ENCODE data around the gene SRD5A2.

Gene SRD5A2, protein sequence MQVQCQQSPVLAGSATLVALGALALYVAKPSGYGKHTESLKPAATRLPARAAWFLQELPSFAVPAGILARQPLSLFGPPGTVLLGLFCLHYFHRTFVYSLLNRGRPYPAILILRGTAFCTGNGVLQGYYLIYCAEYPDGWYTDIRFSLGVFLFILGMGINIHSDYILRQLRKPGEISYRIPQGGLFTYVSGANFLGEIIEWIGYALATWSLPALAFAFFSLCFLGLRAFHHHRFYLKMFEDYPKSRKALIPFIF

DNA sequence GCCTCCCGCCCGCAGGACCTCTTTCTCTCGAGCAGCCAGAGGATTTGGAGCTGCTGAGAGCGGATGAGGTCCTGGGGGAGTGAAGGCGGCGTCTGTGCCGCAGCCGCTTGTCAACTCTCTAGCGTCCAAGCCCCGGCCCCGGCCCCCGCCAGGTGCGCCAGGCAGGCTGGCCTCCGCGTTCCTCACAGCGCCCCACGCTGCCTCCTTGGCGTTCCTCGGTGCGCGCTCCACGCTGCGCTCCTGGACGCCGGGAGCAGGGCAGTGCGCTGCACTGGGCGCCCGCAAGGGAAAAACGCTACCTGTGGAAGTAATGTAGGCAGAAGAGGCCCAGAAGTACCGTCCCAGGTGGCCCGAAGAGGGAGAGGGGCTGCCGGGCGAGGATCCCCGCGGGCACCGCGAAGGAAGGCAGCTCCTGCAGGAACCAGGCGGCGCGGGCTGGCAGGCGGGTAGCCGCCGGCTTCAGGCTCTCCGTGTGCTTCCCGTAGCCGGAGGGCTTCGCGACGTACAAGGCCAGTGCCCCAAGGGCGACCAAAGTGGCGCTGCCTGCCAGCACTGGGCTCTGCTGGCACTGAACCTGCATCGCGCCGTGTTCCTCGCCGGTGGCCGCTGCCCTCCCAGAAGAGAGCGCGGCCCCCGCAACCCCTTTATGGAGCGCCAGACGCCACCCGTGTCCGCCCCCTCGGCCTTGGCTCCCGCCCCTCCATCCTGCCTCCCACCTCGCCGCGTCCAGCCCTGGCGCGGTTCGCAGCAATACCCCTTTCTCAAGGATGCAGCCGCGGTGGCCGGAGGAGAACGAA lies at the start of gene SRD5A2:
Gene SRD5A2 (minus strand): TSS at position 618 of the 797 bp plus-strand sequence. CDS start 38 bp downstream, at position 580.
- no peak within 1 kb of the TSS for H3K4me3 ChIP-seq (ENCODE audit: low read length)
- no peak for DNase-seq (ENCODE audit: low read depth)
- TF ChIP-seq, protein P1, sequence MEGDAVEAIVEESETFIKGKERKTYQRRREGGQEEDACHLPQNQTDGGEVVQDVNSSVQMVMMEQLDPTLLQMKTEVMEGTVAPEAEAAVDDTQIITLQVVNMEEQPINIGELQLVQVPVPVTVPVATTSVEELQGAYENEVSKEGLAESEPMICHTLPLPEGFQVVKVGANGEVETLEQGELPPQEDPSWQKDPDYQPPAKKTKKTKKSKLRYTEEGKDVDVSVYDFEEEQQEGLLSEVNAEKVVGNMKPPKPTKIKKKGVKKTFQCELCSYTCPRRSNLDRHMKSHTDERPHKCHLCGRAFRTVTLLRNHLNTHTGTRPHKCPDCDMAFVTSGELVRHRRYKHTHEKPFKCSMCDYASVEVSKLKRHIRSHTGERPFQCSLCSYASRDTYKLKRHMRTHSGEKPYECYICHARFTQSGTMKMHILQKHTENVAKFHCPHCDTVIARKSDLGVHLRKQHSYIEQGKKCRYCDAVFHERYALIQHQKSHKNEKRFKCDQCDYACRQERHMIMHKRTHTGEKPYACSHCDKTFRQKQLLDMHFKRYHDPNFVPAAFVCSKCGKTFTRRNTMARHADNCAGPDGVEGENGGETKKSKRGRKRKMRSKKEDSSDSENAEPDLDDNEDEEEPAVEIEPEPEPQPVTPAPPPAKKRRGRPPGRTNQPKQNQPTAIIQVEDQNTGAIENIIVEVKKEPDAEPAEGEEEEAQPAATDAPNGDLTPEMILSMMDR (conservative IDR thresholded peaks at IDR 0.05; ENCODE audit: low read length) = no peak

DNA sequence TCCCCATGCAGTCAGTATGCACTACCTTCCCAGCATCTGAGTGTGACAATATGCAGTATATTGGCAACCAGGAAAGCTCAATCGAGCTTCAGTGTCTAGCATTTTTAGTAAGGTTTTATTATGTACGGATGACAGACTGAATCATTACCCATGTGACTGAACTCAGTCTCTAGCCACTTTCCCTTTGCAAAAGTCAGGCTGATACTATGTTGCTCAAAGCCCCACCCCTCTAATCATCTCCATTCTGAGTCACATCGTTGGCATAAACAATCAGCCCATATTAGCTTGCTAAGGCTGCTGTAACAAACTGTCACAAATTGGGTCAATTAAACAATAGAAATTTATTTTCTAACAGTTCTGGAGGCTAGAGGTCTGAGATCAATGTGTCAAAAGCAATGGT lies 25.8 kb upstream of the SRD5A2 start:
- DNase-seq (ENCODE audit: low read depth) = no peak
- TF ChIP-seq, protein P1 (conservative IDR thresholded peaks at IDR 0.05; ENCODE audit: low read length) = no peak

DNA sequence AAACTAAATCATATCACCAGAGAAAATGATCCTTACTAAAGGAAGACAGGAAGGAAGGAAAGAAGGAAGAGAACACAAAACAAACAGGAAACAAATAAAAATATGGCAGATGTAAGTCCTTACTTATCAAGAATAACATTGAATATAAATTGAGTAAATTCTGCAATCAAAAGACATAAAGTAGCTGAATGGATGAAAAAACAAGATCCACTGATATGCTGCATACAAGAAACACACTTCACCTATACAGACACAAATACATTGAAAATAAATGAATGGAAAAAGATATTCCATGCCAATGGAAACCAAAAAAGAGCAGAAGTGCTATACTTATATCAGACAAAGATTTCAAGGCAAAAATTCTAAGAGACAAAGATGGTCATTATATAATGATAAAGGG lies 18.0 kb upstream of the SRD5A2 start:
- no peak for DNase-seq (ENCODE audit: low read depth)
- TF ChIP-seq, protein P1 (conservative IDR thresholded peaks at IDR 0.05; ENCODE audit: low read length) = no peak
- no peak overlapping the region for H3K4me3 ChIP-seq (ENCODE audit: low read length)

More for the DNA sequence above, 25.8 kb upstream of the SRD5A2 start:
- no peak overlapping the region for H3K4me3 ChIP-seq (ENCODE audit: low read length)

DNA sequence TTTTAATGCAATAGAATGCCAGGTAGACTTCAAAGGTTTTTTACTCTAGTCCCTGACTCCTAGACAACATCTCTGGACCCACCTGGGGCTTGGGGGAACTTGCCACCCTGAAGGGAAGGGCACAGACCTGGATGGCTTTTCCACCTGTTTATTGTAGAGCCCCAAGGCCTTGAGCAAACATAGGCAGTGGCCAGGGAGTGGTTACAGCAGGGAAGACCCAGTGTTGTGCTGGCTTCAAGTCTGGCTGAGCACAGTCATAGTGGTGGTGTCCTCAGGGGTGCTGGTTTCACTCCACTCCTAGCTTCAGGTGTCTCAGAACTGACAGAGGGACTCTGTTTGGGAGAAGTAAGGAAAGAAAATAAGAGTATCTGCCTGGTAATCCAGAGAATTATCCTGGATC lies 5.5 kb upstream of the SRD5A2 start:
- DNase-seq (ENCODE audit: low read depth) = no peak
- TF ChIP-seq, protein P1 (conservative IDR thresholded peaks at IDR 0.05; ENCODE audit: low read length) = no peak
- no peak overlapping the region for H3K4me3 ChIP-seq (ENCODE audit: low read length)

DNA sequence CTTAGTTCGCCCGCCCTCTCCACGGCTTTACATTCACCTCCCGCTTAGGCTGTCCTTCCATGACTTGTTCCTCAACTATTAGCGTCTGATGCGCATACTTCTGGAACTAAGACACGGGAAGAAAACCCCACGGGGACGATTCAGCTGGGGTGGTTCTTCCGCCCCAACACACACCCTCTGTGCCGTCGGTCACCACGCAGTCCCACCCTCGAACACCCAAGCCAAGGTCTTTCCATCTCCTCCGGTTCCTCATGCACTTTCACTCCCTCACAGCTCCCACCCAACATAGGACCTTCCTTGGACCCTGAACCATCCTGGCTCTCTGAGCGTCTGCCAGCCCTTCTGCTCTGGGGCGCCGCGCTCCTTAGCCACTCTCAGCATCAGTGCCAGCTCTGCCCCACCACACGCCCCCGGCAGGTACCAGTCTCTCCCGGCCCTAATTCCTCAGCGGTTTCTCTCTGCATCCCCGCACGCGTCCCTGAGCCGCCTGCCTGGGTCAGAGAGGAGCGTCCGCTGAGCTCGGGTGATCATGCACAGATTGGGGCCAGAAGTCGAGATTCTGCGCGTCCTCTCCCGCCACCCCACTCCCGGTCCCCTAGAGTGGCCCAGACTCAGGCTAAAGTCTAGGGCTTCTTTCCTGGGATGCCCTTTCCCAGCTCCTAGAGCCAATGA lies 522 bp upstream of the SRD5A2 start:
- no peak for DNase-seq (ENCODE audit: low read depth)
- H3K4me3 ChIP-seq (ENCODE audit: low read length) = no peak overlapping the region
- TF ChIP-seq, protein P1 (conservative IDR thresholded peaks at IDR 0.05; ENCODE audit: low read length) = no peak

DNA sequence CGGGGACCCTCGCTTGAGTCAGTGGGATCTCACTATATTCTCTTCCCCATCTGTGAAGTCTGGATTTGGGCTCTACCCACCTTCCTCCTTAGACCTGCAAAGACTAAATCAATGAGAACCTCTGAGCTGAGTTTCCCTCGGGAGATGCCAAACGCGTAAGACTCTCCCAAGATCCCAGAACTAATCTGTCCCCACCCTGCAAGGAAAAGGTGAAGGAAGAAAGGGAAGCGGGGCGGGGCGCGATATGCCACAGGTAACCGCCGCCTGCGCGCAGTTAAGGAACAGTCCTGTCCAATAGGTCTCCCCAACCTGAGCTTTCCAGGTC lies 780 bp downstream of the SRD5A2 start:
- no peak overlapping the region for H3K4me3 ChIP-seq (ENCODE audit: low read length)
- TF ChIP-seq, protein P1 (conservative IDR thresholded peaks at IDR 0.05; ENCODE audit: low read length) = no peak

More for the DNA sequence above, 780 bp downstream of the SRD5A2 start:
- DNase-seq (ENCODE audit: low read depth) = no peak
